ENCODE measurements around the gene ELMO1.

- TF ChIP-seq CTCF (IDR thresholded peaks at IDR 0.05; ENCODE audit: borderline replicate concordance, extremely low read depth, low read length, poor library complexity, severe bottlenecking), result no peak
- TF ChIP-seq EZH2 (IDR thresholded peaks at IDR 0.05; ENCODE audit: borderline replicate concordance, low read depth, low read length, severe bottlenecking), result no peak
Observed at GRCh38 chr7:36894190-36894589, 554.5 kb downstream of the ELMO1 start.

Data from DND-41 (cell line).